HG02642 (cell line): ENCODE results near the gene UBA3.

Experiments
- ATAC-seq: cut with Tn5 transposase; IDR thresholded peaks from one replicate; pipeline ENCODE4 v1.9.1; 2021; ENCODE audit warnings: mild to moderate bottlenecking; ENCODE audit not compliant: unreplicated experiment, poor library complexity

UBA3 gene

DNA sequence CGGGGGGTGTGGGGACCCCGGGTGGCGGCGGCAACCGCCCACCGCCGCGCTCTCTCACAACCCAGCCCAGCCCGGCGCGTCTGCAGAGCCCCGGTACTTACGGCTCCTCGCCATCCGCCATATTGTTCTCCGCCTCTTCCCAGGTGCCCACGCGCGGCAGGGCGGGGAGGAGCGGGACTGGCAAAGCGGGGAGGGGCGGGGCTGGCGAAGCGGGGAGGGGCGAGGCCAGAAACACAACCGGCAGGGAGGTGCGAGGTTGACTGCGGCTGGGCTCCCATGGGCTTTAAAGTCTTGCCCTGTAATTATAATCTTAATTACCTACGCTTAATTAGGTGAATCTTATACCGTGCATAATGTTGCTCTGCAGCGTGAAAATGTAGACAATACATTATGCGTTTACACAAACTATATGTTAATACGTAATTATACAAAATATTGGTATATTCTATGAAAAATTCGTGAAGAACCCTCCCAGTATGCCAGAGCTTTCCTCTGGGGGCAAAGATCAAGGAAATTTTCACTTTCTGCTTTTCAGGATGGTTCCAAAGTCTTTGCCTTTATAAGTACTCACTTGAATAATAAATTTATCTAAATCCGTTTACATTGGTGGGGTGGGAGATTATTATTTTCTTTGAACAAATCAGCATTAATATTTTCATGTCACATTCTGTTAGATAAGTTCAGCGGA lies at the start of gene UBA3:
Gene UBA3 (minus strand): TSS at position 133 of the 688 bp plus-strand sequence. CDS start 12 bp downstream, at position 121.
- ATAC-seq, result peak; percentile 52

DNA sequence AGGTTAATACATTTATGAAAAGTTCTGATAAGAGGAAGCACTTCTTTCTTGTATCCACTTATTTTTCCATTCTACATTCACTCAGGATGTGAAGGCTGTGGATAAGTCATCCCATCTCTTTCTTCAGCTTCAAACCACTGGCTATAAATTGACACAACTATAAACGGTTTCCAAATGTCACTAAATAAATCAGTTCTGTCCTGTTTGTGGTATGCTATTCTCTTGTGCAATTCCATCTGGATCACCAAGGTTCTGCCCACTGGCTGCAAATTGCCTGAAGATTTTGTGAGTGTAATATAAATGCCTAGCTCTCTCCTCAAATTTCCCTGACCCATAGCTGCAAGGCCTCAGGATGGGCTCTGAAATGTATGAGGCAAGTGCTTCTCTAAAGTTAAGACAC lies 49.4 kb upstream of the UBA3 start:
- no peak for ATAC-seq

DNA sequence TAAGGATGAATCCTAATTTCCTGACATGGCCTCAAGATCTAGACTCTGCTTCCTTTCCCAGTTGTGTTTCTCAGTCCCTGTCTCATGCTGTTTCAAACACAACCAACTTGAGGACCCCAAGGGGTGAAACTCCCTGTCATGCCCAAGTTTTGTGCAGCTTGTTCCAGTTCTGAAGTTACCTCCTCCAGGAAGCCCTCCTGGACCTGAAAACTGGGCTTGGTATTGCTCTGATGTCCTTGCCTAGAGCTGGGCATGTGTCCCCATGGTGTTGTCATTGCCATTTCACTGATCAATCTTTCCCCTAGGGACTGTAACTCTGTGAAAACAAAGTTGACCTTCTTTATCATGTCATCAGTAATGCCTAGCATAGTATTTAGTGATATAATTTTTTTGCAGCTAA lies 48.3 kb upstream of the UBA3 start:
- ATAC-seq, result no peak

DNA sequence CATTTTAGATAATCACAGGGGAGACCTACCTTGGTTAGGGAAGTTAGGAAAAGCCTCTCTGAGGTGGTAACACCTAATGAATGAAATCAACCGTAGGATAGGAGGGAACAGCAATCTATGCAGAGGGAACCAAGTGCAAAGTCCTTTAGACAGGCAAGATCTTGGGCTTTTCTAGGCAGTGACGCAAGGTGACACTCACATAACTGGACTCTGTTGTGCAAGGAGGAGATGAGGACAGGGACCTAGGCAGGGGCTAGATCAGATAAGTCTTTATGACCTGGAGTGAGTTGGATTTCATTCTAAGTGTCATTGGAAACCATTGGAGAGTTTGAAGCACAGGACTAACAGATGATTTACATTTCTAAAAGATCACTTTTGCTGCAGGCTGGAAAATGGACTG lies 46.8 kb upstream of the UBA3 start:
- ATAC-seq, result no peak

DNA sequence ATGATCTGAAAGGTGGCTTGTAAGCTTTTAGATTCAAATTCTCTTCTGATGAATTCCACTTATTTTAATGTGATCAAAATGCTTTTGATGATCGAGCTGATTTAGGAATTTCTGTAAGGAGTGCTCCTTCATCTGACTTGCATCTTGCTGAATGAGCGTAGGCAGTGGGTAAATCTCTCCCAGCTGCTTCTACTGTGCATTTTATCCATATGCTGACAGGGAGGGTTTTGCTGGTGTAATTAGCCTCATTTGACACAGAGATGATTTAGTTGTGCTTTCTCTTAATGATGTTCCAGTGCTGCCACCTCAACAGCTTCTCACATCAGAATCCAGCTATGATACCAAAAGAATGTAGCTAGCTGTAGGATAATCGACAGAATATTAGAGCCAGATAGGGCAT lies 46.1 kb upstream of the UBA3 start:
- ATAC-seq, result no peak

DNA sequence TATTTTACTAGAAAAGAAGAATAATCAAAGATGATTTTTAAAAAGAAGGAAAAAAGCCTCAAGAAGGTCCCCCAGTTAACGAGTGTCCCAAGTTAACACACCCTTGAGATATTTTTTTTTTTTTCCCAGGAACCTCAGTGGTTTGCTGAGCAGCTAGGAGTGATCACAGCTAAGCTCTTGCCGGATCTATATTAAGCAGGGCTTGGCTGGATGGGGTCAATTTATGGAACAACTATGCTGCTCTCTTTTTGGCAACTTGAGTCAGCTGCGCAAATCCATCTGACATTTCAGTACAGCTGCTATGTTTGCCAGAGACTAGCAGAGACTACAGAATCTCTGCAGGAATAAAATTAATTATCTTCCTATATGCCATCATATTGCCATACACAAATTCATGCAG lies 42.2 kb upstream of the UBA3 start, which contains the start of gene LMOD3:
Gene LMOD3 (minus strand): TSS at position 193 of the 400 bp plus-strand sequence. CDS start 209 bp downstream, outside the sequence.
- no peak for ATAC-seq

DNA sequence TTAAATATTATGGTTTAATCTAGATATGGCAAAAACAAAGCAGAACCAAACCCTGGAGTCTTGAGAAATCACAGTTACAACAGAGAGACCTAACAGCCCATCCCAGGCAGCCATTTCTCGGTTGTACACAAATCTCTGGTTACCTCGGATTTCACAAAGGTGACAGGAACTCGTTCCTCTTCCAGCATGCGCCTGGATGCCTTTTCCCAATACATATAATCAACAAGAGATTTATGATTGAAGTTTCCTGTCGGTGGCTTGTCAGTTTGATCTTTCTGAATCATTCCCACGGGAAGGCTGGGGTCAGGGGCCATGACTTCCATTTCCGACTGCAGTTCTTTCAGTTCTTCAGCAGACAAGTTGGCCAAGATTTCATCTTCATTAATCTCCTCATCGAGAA lies 41.8 kb upstream of the UBA3 start:
- no peak for ATAC-seq

DNA sequence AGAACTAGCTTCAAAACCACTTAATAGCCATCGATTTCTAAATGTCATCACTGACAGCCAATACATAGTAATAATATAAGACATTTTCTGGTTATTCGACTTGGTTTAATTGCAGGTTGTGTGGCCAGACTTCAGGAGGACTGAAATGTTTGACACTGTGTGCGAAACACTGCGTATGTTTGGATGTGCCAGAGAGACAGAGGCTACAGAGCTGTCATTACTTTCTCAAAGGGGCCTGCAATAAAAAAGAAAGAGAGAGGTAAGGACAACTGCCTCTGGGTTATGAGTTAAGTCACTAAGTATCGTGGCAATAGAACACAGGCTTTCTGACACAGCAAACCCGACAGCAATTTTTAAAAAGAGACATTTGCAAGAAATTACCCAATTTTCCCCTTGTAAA lies 41.3 kb upstream of the UBA3 start:
- ATAC-seq, result no peak

DNA sequence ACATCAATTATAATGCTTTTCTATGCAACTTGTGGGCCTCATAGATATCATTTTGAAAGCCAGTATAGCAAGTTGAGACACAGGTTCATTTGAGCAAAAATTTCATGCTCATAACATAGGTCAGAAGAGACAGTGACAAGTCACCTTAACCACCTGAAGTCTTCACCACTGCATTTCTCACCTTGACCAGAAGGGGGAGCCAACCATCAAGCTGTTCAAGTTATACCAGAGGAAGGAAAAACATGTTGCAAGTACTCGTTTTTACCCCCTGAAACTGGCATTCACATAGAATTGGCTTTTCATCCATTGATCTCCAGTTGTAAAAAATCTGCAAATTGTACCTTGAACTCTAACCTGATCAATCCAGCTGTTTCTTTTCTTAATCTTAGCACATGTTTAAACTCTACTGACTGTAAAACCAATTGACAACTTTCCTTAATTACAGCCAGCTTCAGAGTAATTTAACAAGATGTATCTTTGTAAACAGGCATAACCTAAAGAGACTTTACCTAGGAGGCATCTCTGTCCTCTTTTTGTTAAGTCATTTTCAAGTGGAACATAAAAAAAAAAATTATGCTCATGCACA lies 40.8 kb upstream of the UBA3 start:
- ATAC-seq, result peak; percentile 72

DNA sequence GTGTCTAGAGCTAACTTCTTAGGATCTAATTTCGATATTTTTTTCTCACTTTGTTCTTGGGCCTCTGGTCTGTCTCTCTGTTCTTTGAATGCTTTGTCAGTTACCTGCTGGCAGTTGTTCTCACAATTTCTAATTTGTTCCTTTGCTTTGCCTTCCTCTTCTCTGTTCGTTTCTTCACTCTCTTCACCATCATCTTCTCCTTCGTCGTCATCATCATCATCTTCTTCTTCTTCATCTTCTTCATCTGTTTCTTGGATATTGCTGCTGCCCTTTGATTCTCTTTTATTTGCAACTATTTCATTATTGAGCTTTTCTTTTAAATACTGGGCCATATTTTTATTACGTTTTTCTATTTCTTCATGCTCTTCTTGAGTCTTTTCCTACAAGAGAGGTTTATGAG lies 39.5 kb upstream of the UBA3 start:
- ATAC-seq, result no peak

DNA sequence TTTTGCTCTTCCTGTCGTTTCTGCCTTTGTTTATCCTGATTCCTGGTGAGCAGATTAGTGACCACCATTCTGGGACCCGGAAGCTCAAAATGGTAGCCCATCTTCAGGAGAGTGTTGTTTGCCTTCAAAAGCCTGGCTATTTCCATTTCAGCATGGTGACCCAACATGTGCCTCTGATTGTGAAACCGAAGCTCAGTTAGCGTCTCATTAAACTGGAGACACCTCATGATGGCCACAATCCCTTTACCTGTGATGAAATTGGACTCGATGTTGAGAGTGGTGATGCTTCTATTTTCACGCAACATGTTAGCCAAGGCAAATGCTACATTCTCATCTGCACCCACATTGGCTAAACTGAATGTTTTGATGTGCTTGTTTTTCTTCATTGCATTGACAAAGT lies 39.0 kb upstream of the UBA3 start:
- no peak for ATAC-seq

DNA sequence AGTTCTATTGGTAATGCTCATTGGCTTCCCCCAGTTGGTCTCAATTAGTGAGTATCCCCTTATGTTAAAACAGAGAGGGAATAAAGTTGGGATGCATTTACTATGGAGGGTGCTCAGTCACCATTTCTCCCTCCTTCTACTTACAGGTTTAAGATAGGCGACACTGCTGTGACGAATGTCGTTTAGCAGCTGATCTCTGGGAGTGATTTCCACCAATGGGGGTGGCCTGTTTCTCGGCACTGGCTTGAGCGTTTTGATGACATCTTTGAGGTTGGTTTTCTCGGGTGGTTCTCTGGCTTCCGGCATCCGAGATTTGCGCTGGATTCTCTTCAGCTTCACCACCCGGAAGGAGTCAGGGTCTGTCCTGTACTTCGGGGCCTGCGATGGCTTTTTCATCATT lies 38.4 kb upstream of the UBA3 start:
- no peak for ATAC-seq

DNA sequence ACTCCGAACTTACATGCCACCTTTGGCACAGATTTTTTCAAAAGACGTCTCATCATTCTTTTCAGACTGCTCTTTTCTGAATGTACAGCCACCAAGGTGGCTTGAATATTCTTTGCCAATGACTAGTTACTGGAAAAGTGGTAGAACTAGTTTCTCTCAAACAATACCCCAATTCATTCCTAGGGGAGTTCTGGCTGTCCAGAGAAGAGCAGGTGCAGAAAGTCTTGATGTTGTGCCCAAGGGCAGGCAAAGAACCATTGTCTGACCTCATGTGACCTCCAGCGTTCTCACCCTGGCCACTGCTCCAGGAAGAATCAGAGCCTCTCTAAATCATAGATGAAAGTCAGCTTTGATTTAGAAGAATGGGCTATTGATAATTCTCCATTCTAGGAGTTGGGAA lies 36.7 kb upstream of the UBA3 start:
- no peak for ATAC-seq

DNA sequence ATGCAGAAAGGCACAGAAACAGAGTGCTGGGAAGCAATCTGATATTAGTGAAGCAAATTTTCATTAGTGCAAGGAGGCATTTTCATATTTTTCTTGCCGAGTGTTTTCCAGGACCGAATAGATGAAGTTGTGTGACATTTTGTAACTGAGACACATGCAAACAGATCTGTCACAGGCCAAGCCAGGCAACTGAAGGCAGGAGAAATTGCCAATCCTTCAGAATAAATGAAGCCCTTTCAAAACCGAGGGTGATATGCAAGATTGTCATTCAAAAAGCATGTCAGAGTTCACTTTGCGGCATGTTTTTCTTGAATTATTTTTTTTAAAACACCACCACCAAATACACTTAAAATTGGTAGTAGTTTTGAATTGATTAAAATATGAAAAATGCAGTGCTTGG lies 36.0 kb upstream of the UBA3 start:
- ATAC-seq, result no peak

DNA sequence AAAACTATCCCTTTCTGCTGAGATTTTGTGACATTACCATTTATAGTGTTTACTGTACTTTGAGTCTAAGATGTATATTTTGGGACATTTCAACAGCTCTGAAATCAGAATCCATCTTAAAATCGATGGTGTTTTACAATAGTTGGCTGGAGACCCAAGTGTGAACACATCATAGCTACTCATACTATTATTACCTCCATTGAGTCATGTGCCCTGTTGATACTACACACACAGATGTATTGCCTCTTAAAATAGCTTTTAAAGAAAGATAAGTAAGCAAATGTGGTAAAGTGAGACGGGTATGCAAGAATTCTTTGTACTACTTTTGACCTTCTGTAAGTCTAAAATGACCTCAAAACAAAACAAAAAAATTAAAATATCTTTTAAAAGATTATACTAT lies 35.6 kb upstream of the UBA3 start:
- no peak for ATAC-seq

DNA sequence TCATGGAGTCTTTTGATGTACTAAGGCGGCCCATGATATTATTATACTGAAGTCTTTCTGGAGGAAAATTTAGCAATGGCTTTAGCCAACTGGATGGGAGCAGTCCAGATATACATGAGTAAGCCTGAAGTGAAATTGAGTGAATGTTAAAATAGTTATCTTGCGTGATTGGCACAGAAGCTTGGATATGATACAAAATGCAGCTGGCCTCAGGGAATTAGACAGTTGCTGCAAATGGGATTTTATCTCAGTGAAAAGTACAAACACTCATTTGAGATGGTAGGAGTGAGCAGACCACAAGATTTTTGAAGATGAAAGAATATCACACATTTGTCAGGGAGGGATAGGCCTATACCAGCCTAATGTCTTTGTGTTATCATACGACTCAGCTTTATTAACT lies 33.4 kb upstream of the UBA3 start:
- no peak for ATAC-seq

DNA sequence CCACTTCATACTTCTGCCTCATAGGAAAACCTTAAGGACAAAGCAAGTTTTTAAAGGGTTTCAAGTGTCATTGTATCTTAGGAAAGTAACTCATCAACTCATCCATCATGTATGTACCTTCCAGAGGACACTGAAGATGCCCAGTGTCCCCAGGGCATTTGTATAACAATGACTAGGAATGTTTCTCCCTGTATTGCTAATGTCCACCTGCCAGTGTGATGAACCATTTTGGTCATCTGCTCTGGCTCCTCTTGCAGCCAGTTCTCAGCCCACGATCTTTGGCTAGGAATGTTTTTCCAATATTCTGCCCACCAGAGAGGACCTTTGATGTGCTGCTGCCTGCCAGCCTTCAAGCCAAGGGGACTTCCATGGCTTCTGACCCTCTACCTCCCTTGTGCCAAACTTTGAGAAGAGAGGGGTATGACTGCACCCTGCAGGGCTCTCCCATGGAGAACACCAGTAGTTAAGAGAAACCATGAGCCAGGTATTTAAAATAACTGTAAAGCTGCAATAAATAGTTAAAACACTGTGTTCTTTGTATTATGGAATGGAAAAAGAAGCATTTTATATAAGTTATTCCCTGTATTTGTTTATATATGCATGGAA lies 30.9 kb upstream of the UBA3 start:
- no peak for ATAC-seq

DNA sequence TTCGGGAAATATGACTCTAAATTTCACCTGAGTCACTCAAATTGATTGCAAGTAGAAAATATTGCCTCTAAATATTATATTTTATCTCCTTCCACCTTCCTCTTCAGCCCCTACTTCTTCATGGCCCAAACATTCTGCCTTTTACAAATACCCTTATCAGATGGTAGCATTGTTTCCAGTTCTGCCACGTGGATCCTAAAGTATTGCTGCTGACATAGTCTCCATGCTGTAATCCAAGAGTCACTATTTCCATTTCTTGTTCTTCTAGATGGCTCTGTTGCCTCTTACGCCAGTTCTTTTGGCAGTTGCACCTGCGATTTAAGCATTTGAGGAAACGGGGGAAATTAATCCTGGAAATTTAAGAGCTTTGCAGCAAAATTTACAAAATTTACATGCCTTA lies 28.6 kb upstream of the UBA3 start:
- no peak for ATAC-seq

DNA sequence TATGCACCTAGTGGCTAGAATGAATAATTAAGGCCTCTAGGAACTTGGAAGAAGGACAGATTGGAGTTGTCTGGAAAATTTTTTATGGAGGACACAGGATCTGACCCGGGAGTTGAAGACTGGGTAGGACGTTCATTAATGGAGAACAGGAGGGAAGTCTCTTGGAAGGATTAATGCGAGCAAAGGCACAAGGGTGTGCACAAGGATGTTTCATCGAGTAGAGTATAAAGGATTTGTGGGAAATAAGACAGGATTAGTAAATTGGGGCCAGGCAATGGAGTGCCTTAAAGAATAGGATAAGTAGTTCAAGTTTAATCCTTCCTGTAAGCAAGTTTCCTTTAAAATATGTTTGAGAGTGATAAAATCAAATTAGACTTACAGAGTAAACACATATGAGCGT lies 27.7 kb upstream of the UBA3 start:
- ATAC-seq, result no peak

DNA sequence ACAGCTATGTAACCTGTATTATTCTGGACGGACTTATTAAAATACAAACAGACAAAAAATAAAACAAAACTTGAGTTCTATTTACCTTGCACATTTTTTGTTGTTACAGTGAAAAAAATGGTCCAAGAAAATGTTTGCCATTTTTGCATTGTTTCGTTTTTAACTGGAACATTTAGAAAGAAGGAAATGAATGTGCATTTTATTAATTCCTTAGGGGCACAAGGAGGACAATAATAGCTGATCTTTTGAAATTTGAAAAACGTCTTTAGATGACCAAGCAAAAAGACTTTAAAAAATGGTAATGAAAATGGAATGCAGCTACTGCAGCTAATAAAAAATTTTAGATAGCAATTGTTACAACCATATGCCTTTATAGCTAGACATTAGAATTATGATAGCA lies 25.2 kb upstream of the UBA3 start:
- ATAC-seq, result no peak

DNA sequence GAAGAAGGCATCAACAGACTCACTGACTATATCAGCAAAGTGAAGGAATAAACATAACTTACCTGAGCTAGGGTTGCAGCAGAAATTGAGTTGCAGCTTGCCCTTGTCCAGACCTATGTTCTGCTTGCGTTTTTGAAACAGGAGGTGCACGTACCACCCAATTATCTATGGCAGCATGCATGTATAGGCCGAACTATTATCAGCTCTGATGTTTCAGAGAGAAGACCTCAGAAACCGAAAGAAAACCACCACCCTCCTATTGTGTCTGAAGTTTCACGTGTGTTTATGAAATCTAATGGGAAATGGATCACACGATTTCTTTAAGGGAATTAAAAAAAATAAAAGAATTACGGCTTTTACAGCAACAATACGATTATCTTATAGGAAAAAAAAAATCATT lies 24.4 kb upstream of the UBA3 start:
- ATAC-seq, result no peak

DNA sequence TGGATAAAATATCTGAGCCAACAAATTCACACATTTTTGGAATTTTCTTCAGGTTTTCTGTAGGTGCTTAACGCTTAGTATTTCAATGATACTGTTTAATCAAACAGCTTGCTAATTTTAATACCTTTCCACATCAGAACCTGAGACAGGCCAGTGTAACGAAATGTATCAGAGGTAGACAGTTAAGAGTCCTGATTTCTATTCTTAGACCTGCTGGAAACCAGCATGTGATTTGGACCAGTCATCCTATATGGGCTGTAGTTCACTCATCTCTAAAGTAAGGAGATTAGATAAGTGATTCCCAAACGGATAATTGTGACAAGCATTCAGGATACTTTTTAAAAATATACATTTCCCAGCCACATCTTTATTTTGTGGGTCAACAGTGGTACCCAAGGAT lies 23.0 kb upstream of the UBA3 start:
- ATAC-seq, result no peak
